ENCODE measurements around the gene TAMALIN.
A peak's percentile ranks its signal among the peaks of the same experiment; 100 is the strongest.

Gene TAMALIN

DNA sequence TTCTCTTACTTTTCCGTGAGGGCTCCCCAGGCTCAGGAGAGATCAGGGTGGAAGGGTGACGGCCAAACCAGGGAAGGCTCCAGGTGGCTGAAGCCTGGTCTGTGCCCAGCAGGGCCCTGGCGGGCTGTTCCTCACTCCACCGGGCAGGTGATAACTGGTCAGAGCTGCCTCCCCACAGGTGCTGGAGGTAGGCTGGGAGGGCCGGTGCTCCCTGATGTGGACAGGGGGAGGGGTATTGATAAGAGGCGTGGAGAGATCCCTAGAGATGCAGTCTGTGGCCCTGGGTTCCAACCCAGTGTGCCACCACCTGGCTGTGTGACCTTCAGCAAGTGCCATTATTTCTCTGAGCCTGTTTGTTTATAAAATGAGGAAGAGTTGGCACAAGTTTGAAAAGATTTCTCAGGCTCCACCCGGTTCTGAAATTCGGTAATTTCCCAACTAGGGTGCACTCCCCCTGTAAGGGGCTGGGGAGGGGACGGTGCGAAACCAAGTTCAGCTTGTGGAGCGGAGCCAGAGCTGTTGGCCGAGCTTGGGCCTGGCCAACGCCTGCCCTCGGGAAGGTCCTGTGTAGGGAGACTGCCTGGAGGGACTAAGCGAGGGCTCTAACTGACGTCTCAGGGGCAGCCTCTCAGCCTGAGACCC, 43.5 kb downstream of the TAMALIN start:
- peak overlapping the region; percentile 73; the same call in 1 of the 2 replicates for H3K27ac ChIP-seq (ENCODE audit: low read depth, low read length)
- peaks cover 45% of the 10 kb centered on the region for H3K27me3 ChIP-seq (ENCODE audit: insufficient read depth, low read length)

DNA sequence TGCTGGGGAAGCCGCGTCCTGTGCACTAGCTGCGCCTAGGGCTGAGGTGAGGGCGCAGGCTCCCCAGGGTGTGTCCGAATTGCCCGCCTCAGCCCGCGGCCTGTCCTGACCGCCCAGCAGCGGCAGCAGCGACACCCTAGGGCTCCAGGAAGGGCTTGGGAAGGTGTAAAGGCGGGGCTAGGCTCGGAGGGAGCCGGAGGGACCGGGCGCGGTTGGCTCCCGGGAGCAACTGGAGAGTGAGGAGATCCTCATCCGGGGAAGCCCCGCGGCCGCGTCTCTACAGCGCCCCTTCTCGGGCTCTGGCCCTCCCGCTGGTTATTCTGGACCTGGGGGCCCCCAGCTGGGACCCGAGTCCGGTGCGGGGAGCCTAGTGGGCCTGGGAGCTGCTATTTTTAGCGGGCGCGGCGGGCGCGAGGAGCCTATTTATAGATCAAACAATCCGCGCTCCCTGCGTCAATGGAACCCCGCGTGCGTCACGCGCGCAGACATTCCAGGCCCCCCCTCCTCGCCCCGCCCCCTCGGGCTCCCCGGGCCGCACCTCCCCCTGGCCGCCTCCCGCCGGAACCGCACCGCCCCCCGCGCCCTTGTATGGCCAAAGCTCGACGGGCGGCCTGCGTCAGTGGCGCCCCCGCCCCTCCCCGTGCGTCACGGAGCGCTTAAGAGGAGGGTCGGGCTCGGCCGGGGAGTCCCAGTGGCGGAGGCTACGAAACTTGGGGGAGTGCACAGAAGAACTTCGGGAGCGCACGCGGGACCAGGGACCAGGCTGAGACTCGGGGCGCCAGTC, 44.2 kb downstream of the TAMALIN start, which contains the start of gene NR4A1:
TSS of gene NR4A1 (plus strand) at position 685 of the 784 bp plus-strand sequence. CDS start 2,887 bp downstream, outside the sequence.
- Histone ChIP-seq H3K9me3 (ENCODE audit: insufficient read depth, low read depth, low read length) (no peaks in the 10 kb centered on the region), H3K9ac (ENCODE audit: low read depth, low read length) (peak within 1 kb of the TSS; percentile 64), H3K27ac (ENCODE audit: low read depth, low read length) (peak within 1 kb of the TSS; percentile 73; the same call in 1 of the 2 replicates), H3K36me3 (ENCODE audit: insufficient read depth, low read length) (no peaks in the 10 kb centered on the region), H3K4me3 (ENCODE audit: low read length) (peak within 1 kb of the TSS; percentile 65), H3K4me1 (ENCODE audit: insufficient read depth, low read length) (peaks cover 12% of the 10 kb centered on the region; the same call in 1 of the 2 replicates), H3K27me3 (ENCODE audit: insufficient read depth, low read length) (peaks cover 45% of the 10 kb centered on the region)
- under 1% methylated on average over 73 of the region's 77 CpGs for WGBS

More for the DNA sequence above, 43.5 kb downstream of the TAMALIN start:
- peaks cover 12% of the 10 kb centered on the region; the same call in 1 of the 2 replicates for H3K4me1 ChIP-seq (ENCODE audit: insufficient read depth, low read length)
- no peaks in the 10 kb centered on the region for H3K36me3 ChIP-seq (ENCODE audit: insufficient read depth, low read length)
- H3K4me3 ChIP-seq (ENCODE audit: low read length) = peak overlapping the region; percentile 65
- WGBS = 18% methylated on average over 16 of the region's 16 CpGs
- H3K9ac ChIP-seq (ENCODE audit: low read depth, low read length) = peak overlapping the region; percentile 64
- no peaks in the 10 kb centered on the region for H3K9me3 ChIP-seq (ENCODE audit: insufficient read depth, low read depth, low read length)

GRCh38 chr12:52052468-52053186, 45.9 kb downstream of the TAMALIN start:
- peaks cover 45% of the 10 kb centered on the region for H3K27me3 ChIP-seq (ENCODE audit: insufficient read depth, low read length)
- peaks cover 2% of the 10 kb centered on the region for H3K36me3 ChIP-seq (ENCODE audit: insufficient read depth, low read length)
- H3K4me3 ChIP-seq (ENCODE audit: low read length) = no peak overlapping the region; the same call in 1 of the 2 replicates

DNA sequence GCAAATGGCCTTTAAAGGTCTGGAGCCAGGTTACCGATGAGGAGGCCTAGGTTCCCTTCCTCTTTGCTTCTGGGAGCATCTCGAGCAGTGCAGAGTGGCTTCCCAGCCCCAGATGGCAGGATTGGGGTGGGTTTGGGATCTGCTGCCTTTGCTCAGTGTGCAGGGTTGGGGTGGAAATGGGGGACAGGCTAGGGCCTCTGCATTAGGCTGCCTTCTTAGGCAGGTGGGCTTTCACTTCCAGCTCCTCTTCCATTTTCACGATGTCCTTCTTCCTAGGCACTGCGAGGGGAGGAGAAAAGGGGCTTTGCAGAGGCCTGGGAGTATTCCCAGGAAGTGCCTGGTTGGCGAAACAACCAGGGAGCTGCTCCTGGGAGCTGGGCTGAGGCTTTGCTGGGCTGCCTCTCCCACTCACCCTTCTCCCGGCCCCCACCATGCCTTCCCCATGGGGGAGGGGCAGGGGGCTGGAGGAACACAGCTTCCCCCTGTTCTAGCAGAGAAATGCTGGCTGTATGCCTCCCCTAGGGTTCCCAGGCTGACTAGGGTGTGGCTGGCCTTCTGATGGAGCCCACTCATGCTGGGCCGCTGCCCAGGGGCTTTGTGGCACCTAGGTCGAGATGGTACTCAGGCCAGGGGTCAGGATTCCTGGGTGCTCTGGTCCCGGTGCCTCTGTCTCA, 46.9 kb downstream of the TAMALIN start:
- Histone ChIP-seq H3K36me3 (ENCODE audit: insufficient read depth, low read length) (peaks cover 3% of the 10 kb centered on the region), H3K9ac (ENCODE audit: low read depth, low read length) (no peak overlapping the region), H3K4me1 (ENCODE audit: insufficient read depth, low read length) (peaks cover 12% of the 10 kb centered on the region; the same call in 1 of the 2 replicates), H3K4me3 (ENCODE audit: low read length) (no peak overlapping the region), H3K27me3 (ENCODE audit: insufficient read depth, low read length) (peaks cover 42% of the 10 kb centered on the region), H3K27ac (ENCODE audit: low read depth, low read length) (no peak overlapping the region), H3K9me3 (ENCODE audit: insufficient read depth, low read depth, low read length) (no peaks in the 10 kb centered on the region)
- 88% methylated on average over 7 of the region's 9 CpGs for WGBS

More at GRCh38 chr12:52052468-52053186, 45.9 kb downstream of the TAMALIN start:
- peaks cover 12% of the 10 kb centered on the region; the same call in 1 of the 2 replicates for H3K4me1 ChIP-seq (ENCODE audit: insufficient read depth, low read length)
- 55% methylated on average over 7 of the region's 7 CpGs for WGBS
- H3K9ac ChIP-seq (ENCODE audit: low read depth, low read length) = no peak overlapping the region
- no peaks in the 10 kb centered on the region for H3K9me3 ChIP-seq (ENCODE audit: insufficient read depth, low read depth, low read length)
- H3K27ac ChIP-seq (ENCODE audit: low read depth, low read length) = no peak overlapping the region

GRCh38 chr12:52054231-52054832, 47.6 kb downstream of the TAMALIN start:
- WGBS = 94% methylated on average over 21 of the region's 21 CpGs
- Histone ChIP-seq H3K27ac (ENCODE audit: low read depth, low read length) (no peak overlapping the region), H3K36me3 (ENCODE audit: insufficient read depth, low read length) (peaks cover 8% of the 10 kb centered on the region), H3K9ac (ENCODE audit: low read depth, low read length) (no peak overlapping the region), H3K9me3 (ENCODE audit: insufficient read depth, low read depth, low read length) (no peaks in the 10 kb centered on the region), H3K27me3 (ENCODE audit: insufficient read depth, low read length) (peaks cover 36% of the 10 kb centered on the region), H3K4me3 (ENCODE audit: low read length) (no peak overlapping the region), H3K4me1 (ENCODE audit: insufficient read depth, low read length) (peaks cover 12% of the 10 kb centered on the region; the same call in 1 of the 2 replicates)

DNA sequence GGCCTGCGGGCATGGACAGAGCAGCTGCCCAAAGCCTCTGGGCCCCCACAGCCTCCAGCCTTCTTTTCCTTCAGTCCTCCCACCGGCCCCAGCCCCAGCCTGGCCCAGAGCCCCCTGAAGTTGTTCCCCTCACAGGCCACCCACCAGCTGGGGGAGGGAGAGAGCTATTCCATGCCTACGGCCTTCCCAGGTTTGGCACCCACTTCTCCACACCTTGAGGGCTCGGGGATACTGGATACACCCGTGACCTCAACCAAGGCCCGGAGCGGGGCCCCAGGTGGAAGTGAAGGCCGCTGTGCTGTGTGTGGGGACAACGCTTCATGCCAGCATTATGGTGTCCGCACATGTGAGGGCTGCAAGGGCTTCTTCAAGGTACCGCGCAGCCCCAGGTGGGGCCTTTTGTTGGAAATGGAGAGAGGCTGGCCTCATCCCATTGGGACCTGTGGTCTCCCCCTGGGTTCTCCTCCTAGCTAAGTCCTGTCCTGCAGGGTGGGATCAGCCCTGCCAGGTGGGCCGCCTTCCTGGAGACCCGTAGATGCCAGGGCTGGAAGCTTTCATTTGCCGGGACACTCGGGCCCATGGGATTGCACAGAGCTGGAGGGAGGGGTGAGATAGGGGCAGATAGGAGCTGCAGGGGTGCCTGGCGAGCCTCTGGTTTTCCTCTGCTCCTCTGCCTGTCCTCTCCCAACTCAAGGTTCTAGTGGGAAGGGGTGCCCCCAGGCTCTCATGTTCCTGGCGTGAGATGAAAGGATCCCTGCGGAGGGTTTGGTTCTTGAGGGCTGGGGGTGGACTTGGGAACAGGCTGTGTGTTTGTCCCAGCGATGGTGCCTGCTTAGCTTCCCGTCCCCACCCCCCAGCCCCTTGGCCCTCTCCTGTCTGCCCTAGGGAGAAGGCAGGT, 48.3 kb downstream of the TAMALIN start:
- Histone ChIP-seq H3K27me3 (ENCODE audit: insufficient read depth, low read length) (peaks cover 28% of the 10 kb centered on the region), H3K4me1 (ENCODE audit: insufficient read depth, low read length) (peaks cover 10% of the 10 kb centered on the region; the same call in 1 of the 2 replicates), H3K4me3 (ENCODE audit: low read length) (no peak overlapping the region), H3K36me3 (ENCODE audit: insufficient read depth, low read length) (peaks cover 8% of the 10 kb centered on the region), H3K9me3 (ENCODE audit: insufficient read depth, low read depth, low read length) (no peaks in the 10 kb centered on the region), H3K9ac (ENCODE audit: low read depth, low read length) (no peak overlapping the region), H3K27ac (ENCODE audit: low read depth, low read length) (no peak overlapping the region)
- 93% methylated on average over 20 of the region's 21 CpGs for WGBS

DNA sequence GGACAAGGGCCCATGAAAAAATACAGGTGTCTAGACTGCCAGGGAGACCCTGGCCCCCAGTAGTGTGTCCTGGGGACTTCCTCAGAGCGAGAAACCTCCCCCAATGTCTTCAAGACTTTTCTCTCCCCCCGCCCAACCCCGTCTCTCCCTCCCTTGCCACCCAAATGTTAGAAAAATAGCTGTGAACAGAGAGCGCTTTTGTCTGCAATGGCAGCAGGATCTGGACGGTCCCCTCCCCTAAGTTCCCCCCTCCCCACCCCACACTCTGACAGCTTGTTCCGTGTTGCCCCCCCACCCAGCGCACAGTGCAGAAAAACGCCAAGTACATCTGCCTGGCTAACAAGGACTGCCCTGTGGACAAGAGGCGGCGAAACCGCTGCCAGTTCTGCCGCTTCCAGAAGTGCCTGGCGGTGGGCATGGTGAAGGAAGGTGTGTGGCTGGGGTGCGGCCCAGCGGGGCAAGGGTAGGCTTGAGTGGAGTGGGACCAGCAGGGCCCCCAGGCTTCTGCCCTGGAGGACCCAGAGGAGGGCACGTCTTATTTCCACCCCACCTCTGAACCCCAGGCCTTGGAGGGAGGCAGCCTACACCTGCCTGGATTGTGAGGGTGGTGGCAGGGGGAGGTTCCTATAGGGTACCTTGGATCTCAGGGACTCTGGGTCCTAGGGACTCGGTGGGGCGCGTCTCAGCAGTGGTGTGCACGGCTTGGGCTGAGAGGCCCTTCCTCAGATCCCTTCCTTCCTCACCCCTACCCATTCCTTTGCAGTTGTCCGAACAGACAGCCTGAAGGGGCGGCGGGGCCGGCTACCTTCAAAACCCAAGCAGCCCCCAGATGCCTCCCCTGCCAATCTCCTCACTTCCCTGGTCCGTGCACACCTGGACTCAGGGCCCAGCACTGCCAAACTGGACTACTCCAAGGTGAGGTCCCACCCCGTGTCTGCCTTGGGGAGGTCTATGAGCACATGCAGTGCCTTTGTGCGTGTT, 49.3 kb downstream of the TAMALIN start:
- Histone ChIP-seq H3K27ac (ENCODE audit: low read depth, low read length) (no peak overlapping the region), H3K4me3 (ENCODE audit: low read length) (no peak overlapping the region), H3K36me3 (ENCODE audit: insufficient read depth, low read length) (peaks cover 8% of the 10 kb centered on the region), H3K9ac (ENCODE audit: low read depth, low read length) (no peak overlapping the region), H3K4me1 (ENCODE audit: insufficient read depth, low read length) (peaks cover 6% of the 10 kb centered on the region; the same call in 1 of the 2 replicates), H3K9me3 (ENCODE audit: insufficient read depth, low read depth, low read length) (no peaks in the 10 kb centered on the region), H3K27me3 (ENCODE audit: insufficient read depth, low read length) (peaks cover 19% of the 10 kb centered on the region)
- 91% methylated on average over 27 of the region's 27 CpGs for WGBS

DNA sequence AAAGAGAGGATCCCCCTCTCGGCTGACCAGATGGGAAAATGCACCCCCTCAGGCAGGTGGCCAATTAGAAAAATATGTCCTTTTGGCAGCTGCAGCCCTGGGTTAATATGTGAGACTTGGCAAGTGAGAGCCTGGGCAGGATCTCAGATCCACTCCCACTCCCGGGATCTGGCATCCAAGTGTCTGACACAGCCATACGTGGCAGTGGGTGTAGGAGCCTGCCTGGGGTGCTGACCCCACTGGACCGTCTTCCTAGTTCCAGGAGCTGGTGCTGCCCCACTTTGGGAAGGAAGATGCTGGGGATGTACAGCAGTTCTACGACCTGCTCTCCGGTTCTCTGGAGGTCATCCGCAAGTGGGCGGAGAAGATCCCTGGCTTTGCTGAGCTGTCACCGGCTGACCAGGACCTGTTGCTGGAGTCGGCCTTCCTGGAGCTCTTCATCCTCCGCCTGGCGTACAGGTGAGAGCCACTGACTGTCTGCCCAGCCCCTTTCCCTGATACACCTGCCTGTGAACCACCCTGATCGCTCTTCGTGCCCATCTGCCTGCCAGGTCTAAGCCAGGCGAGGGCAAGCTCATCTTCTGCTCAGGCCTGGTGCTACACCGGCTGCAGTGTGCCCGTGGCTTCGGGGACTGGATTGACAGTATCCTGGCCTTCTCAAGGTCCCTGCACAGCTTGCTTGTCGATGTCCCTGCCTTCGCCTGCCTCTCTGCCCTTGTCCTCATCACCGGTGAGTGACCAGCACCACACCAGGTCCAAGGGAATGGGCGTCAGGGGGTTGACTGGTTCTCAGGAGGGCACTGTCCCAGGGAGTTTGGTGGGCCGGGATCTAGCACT, 50.3 kb downstream of the TAMALIN start:
- H3K9ac ChIP-seq (ENCODE audit: low read depth, low read length) = no peak overlapping the region
- no peaks in the 10 kb centered on the region for H3K9me3 ChIP-seq (ENCODE audit: insufficient read depth, low read depth, low read length)
- WGBS = 92% methylated on average over 23 of the region's 23 CpGs
- H3K4me3 ChIP-seq (ENCODE audit: low read length) = no peak overlapping the region
- H3K27ac ChIP-seq (ENCODE audit: low read depth, low read length) = no peak overlapping the region
- peaks cover 8% of the 10 kb centered on the region for H3K36me3 ChIP-seq (ENCODE audit: insufficient read depth, low read length)
- H3K4me1 ChIP-seq (ENCODE audit: insufficient read depth, low read length) = peaks cover under 1% of the 10 kb centered on the region; the same call in 1 of the 2 replicates
- H3K27me3 ChIP-seq (ENCODE audit: insufficient read depth, low read length) = peaks cover 11% of the 10 kb centered on the region

Measured in HUES64 (cell line).